Measurements from ENCODE around the gene TP73.

Gene TP73

GRCh38 chr1:3606779-3607702, 45.3 kb upstream of the TP73 start:
- no peak for DNase-seq (ENCODE audit: low spot score)
- ChIA-PET POLR2A (ENCODE audit: low non-redundant PET) (no interaction called here), CTCF (interaction anchor here (0.6 to 0.7 kb wide), 4 partner anchors 51 to 820 kb away, joined by 3 to 5 read pairs (median 4); no protein-coding TSS in a partner anchor)
- no peak for TF ChIP-seq CTCF (conservative IDR thresholded peaks at IDR 0.05; ENCODE audit: low read depth)
- no peak overlapping the region for H3K27ac ChIP-seq

- CTCF ChIA-PET: interaction anchor here (1.1 kb wide), 1 partner anchor 115 kb away, joined by 3 read pairs; no protein-coding TSS in a partner anchor
- no peak for TF ChIP-seq CTCF (conservative IDR thresholded peaks at IDR 0.05; ENCODE audit: low read depth)
- H3K27ac ChIP-seq: no peak overlapping the region
- POLR2A ChIA-PET (ENCODE audit: low non-redundant PET): no interaction called here
- no peak for DNase-seq (ENCODE audit: low spot score)
Observed at GRCh38 chr1:3607703-3608065, 44.6 kb upstream of the TP73 start.

DNA sequence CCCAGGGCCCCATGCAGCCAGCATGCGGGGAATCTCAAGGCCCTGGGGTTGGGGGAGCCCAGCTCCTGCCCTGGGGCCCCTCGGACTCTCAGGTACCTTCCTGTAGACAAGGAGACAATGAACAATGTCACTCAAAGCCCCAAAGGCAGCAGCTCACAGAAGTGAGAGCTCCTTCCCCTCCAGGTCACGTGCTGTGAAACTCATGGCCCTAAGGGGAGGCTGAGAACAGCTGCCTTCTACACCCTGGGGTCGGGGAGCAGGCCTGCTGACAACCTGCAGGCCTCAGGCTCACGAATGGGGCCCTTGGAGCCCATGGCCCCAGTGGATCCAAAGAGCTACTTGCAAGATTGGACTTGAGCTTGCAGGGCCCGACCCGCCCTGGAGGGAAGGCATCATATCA, 44.2 kb upstream of the TP73 start:
- no peak overlapping the region for H3K27ac ChIP-seq
- ChIA-PET CTCF (interaction anchor here (0.6 to 1.1 kb wide), 2 partner anchors 8 to 116 kb away, joined by 3 read pairs; no protein-coding TSS in a partner anchor), POLR2A (ENCODE audit: low non-redundant PET) (no interaction called here)
- no peak for DNase-seq (ENCODE audit: low spot score)
- TF ChIP-seq CTCF (conservative IDR thresholded peaks at IDR 0.05; ENCODE audit: low read depth): no peak

DNA sequence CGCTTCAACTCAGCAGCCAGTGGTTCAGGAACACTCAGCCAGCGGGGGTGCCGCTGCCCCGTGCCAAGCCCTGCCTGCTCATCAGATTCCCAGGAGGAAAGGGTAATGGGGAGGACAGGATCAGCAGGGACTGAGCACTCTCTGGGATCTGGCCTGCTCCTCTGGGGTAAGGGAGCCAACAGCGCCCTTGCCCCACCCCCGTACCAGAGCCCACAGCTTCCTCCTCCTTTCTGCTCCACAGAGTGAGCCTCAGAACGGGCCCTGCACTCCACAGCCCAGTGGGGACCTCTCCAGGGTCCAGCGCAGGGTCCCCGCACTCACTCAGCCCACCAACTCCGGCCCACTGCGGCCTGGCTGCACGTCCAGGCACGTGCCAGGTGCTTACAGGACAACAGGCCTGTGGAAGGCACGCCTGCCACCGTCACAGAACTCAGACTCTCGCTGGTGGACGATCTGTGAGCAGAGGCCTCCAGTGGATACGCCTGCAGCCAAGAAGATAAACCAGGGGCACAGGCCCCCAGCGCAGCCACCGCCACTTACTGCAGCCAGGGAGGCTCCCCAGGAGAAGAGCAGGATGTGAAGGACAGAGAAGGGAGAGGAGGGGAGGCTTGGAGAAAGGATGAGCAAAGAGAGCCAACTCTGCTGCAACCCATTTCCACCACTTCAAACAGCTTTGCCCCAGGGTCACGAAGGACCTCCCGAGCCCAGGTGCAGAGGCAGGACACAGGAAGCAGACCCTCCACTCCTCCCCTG, 43.1 kb upstream of the TP73 start:
- H3K27ac ChIP-seq: no peak overlapping the region
- no peak for TF ChIP-seq CTCF (conservative IDR thresholded peaks at IDR 0.05; ENCODE audit: low read depth)
- ChIA-PET CTCF (interaction anchor here (1.0 to 1.2 kb wide), 2 partner anchors 10 to 118 kb away, joined by 3 to 4 read pairs; no protein-coding TSS in a partner anchor), POLR2A (ENCODE audit: low non-redundant PET) (no interaction called here)
- DNase-seq (ENCODE audit: low spot score): no peak

GRCh38 chr1:3609769-3610526, 42.4 kb upstream of the TP73 start:
- no peak for TF ChIP-seq CTCF (conservative IDR thresholded peaks at IDR 0.05; ENCODE audit: low read depth)
- CTCF ChIA-PET: interaction anchor here (1.0 to 1.2 kb wide), 2 partner anchors 9 to 119 kb away, joined by 3 to 4 read pairs; no protein-coding TSS in a partner anchor
- no peak overlapping the region for H3K27ac ChIP-seq
- POLR2A ChIA-PET (ENCODE audit: low non-redundant PET): no interaction called here
- no peak for DNase-seq (ENCODE audit: low spot score)

Data from RWPE1 (cell line).